A673 (cell line): ENCODE data around the gene TNFSF8.

Experiments
- EZH2 ChIP-seq: fragments of 200-600 bp; sonication (generic); IDR thresholded peaks from 2 replicates; pipeline ENCODE4 v1.6.1; 2017; ENCODE audit warnings: borderline replicate concordance, low read depth, mild to moderate bottlenecking, mixed read lengths, antibody characterized with exemption, low read length; ENCODE audit not compliant: poor library complexity, severe bottlenecking
- TF ChIP-seq, protein P1 (sequence below): fragments of 300-800, 200-600 bp; sonication (generic); conservative IDR thresholded peaks from 2 replicates; pipeline ENCODE4 v1.5.1; 2017; ENCODE audit warnings: low read depth, mild to moderate bottlenecking, antibody characterized with exemption, low read length, moderate library complexity, mixed read lengths

- TF ChIP-seq, protein P1, sequence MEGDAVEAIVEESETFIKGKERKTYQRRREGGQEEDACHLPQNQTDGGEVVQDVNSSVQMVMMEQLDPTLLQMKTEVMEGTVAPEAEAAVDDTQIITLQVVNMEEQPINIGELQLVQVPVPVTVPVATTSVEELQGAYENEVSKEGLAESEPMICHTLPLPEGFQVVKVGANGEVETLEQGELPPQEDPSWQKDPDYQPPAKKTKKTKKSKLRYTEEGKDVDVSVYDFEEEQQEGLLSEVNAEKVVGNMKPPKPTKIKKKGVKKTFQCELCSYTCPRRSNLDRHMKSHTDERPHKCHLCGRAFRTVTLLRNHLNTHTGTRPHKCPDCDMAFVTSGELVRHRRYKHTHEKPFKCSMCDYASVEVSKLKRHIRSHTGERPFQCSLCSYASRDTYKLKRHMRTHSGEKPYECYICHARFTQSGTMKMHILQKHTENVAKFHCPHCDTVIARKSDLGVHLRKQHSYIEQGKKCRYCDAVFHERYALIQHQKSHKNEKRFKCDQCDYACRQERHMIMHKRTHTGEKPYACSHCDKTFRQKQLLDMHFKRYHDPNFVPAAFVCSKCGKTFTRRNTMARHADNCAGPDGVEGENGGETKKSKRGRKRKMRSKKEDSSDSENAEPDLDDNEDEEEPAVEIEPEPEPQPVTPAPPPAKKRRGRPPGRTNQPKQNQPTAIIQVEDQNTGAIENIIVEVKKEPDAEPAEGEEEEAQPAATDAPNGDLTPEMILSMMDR: no peak
- TF ChIP-seq EZH2: no peak
Observed at GRCh38 chr9:114856942-114857315, 73.5 kb downstream of the TNFSF8 start.
